ENCODE results near the gene STAB2.

Gene STAB2

GRCh38 chr12:103755425-103755824, 168.4 kb downstream of the STAB2 start:
- DNase-seq, result no peak

- no peak for DNase-seq
Observed at GRCh38 chr12:103756443-103756842, 169.4 kb downstream of the STAB2 start.

- DNase-seq, result no peak
Observed at GRCh38 chr12:103757248-103757647, 170.2 kb downstream of the STAB2 start.

GRCh38 chr12:103758310-103759089, 171.4 kb downstream of the STAB2 start:
- no peak for DNase-seq

GRCh38 chr12:103762473-103762872, 175.4 kb downstream of the STAB2 start:
- no peak for DNase-seq

GRCh38 chr12:103765322-103765721, 178.2 kb downstream of the STAB2 start:
- no peak for DNase-seq

GRCh38 chr12:103766028-103766427, 179.0 kb downstream of the STAB2 start:
- no peak for DNase-seq

GRCh38 chr12:103768467-103769123, 181.5 kb downstream of the STAB2 start:
- DNase-seq, result no peak

GRCh38 chr12:103769240-103769945, 182.3 kb downstream of the STAB2 start:
- no peak for DNase-seq

GRCh38 chr12:103771466-103771865, 184.4 kb downstream of the STAB2 start:
- no peak for DNase-seq

- DNase-seq, result no peak
Observed at GRCh38 chr12:103772367-103773108, 185.5 kb downstream of the STAB2 start.

- no peak for DNase-seq
Observed at GRCh38 chr12:103773109-103773910, 186.2 kb downstream of the STAB2 start.

- DNase-seq, result no peak
Observed at GRCh38 chr12:103774977-103775560, 188.0 kb downstream of the STAB2 start.

GRCh38 chr12:103778781-103779180, 191.7 kb downstream of the STAB2 start:
- DNase-seq, result no peak

GRCh38 chr12:103779410-103780092, 192.5 kb downstream of the STAB2 start:
- no peak for DNase-seq

GRCh38 chr12:103780093-103780440, 193.0 kb downstream of the STAB2 start:
- DNase-seq, result no peak

GRCh38 chr12:103780992-103781391, 193.9 kb downstream of the STAB2 start:
- no peak for DNase-seq

GRCh38 chr12:103782399-103782798, 195.3 kb downstream of the STAB2 start:
- DNase-seq, result no peak

GRCh38 chr12:103783744-103784664, 196.9 kb downstream of the STAB2 start:
- no peak for DNase-seq
